NCI-H2196 (cell line): ENCODE measurements around the gene SYCE3.

ENCODE experiments used
- DNase-seq: peaks from one replicate; lab custom pipeline; 2025; ENCODE audit not compliant: unreplicated experiment; lab: John Stamatoyannopoulos, UW

Gene SYCE3

DNA sequence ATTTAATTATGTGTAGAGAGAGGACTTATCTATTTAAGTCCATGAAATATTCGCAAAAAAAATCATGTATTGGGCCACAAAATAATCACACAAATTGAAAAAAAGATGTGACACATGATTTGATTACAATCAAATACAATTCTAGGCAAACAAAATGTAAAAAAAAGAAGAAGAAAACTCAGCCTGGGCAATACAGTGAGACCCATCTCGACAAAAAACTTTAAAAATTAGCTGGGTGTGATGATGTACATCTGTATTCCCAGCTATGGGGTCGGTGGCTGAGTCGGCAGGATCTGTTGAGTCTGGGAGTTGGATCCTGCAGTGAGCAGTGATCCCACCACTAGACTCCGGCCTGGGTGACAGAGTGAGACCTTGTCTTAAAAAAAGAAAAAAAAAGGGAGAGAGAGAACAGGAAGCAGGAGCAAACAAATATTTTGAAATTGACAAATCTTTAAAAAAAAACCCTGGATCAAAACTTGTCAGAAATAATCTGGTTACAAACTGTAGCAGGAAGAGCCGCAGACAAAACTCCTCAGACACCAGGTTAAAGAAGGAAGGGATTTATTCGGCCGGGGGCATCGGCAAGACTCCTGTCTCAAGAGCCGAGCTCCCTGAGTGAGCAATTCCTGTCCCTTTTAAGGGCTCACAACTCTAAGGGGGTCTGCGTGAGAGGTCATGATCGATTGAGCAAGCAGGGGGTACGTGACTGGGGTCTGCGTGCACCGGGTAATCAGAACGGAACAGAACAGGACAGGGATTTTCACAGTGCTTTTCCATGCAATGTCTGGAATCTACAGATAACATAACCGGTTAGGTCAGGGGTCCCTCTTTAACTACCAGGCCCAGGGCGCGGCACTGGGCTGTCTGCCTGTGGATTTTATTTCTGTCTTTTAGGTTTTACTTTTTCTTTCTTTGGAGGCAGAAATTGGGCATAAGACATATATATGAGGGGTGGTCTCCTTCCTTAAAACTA is 29.6 kb downstream of the SYCE3 start:
- no peak for DNase-seq

DNA sequence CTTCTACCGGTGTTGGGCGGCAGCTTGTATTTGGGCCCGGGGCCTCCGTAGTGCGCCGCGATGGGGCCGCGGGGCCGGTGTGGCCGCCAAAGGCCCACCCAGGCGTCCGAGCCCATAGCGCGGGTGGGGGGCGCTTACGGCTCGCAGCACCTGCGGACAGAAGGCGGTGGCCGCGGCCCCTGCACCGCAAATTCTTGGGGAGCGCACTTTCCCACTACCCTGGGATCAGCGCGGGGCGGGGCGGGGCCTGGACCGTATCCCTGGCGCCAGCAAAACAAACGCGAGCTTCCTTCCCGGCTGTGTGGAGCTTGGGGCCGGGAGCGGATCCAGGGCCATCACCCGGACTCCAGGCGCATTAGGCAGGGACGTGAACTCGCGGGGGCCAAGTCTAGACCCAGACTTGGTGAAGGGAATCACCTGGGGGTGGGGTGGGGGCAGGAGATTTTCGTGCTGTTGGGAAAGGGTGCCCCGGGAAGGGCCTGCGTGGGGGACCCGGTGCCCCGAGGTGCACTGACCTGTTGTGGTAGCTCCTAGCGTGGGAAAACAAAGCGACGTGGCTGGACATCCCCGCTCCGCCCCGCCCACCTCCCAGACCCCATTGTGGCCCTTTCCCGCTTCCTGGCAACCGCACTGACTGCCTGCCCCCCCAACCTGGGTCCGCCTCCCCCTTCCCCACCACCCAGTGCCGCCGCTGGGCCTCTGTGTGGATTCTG is 30.6 kb downstream of the SYCE3 start:
- no peak for DNase-seq

DNA sequence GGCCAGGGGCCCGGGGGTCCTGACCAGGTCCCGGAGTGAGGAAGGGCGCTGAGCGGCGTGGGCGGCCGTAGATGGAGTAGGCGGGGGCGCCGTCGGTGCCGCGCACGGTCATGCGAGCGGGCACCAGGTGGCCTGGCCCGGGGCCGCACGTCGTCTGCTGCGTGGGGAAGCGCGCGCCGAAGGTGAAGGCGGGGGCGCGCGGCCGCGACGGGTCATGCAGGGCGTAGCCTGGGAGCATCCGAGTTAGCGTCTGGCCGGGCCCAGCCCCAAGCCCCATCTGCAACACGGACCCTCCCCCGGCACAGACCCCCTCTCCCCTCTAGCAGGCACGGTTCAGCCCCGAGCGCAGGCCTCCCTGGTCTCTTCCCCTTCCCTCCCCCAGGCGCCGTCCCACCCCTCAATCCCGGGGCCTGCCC is 31.2 kb downstream of the SYCE3 start:
- peak; percentile 35 for DNase-seq

DNA sequence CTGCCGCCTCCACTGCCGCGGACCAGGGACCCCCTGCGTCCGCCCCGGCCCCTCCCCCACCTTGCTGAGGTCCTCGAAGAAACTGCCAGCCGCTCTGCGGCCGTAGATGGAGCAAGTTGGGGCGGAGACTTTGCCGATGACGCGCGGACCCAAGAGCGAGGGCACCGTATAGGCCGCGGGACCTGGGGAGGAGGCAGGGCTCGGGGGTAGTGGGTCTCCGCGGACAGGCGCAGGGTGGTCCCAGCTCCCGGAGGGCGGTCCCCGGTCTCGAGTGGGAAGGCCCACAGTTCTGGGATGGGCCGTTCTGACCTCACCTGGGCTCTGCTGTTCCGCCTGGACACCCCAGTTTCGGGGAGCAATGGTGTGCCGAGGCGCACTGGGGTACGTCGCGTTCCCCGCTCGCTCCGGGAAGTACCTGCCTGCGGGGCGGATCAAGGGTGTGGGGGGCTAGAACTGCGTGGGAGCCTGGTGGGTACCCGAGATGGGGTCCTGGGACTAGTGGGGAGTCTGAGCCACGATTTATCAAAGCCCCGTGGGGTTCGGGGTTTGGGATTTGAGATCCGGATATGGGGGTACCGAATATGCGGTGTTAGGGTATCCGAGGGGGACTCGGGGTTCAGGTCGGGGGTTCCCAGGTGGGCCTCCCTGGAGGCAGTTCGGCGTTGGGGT is 31.7 kb downstream of the SYCE3 start:
- peak; percentile 59 for DNase-seq

DNA sequence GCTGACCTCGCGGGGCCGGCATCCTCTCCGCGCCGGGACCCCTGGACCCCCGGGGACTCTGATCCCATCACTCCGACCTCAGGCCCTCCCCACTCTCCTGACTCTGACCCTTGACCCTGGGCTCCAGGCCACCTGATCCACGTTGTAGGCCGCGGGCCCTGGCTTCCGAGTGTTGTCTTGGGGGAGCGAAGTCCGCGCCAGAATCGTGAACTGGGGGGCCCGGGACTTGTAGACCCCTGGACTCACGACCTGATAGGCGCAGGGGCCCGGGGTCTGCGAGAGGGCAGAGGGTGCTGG is 32.2 kb downstream of the SYCE3 start:
- no peak for DNase-seq

DNA sequence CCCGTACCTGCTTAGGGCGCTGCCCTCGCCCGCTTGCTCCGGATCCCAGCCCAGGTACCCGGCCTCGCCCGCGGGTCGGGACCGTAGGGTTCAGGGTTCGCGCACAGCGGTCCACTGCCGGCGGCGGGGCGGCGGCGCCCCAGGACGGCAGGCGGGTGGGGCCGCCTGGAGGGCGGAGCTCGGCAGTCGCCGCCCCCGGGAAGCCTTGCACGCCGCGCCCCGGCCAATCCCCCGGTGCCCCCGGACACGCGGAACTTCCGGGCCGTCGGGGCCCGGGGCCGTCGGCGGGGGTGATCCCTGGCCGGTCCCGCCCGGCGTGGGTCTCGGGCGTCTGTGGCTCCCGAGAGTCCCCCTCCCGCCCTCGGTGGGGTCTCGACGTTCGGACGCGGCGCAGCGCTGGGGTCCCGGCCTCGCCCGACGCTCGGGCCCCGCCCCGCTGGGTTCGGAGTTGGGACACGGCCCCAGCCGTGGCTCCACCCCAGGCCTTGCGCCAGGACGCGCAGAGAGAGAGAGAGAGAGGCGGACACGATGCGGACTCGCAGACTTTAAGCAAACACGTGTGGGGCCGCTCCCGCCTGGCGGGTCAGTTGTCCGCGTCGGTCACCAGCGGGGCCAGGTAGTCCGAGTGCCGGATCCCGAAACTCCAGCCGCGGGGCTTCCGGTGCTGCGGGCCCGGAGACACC is 32.7 kb downstream of the SYCE3 start, which contains the start of gene TYMP:
Gene TYMP (minus strand): TSS at position 116 of the 683 bp plus-strand sequence. CDS start 303 bp downstream, outside the sequence.
- DNase-seq, result no peak

DNA sequence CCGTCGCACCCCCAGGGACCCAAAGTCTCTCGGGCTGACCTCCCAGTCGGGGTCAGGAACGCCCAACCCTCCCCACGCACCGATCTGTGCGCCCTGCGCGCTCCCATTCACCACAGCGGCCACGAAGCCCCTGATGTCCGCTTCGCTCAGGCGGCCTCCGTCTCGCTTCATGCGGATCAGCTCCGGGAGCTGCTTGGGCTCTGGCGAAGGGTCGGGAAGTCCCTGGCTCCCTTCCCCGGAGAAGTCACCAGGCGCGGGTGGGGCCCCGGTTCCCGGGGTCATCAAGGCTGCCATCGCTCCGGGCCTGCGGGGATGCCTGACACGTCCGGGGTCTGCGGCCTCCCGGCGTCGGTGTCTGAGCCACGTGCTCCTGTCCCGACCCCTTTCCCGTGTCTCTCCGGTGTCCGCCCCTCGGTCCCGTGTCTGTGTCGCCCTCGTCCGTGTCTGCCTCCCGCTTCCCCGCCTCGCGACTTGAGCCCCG is 33.3 kb downstream of the SYCE3 start:
- DNase-seq, result no peak

DNA sequence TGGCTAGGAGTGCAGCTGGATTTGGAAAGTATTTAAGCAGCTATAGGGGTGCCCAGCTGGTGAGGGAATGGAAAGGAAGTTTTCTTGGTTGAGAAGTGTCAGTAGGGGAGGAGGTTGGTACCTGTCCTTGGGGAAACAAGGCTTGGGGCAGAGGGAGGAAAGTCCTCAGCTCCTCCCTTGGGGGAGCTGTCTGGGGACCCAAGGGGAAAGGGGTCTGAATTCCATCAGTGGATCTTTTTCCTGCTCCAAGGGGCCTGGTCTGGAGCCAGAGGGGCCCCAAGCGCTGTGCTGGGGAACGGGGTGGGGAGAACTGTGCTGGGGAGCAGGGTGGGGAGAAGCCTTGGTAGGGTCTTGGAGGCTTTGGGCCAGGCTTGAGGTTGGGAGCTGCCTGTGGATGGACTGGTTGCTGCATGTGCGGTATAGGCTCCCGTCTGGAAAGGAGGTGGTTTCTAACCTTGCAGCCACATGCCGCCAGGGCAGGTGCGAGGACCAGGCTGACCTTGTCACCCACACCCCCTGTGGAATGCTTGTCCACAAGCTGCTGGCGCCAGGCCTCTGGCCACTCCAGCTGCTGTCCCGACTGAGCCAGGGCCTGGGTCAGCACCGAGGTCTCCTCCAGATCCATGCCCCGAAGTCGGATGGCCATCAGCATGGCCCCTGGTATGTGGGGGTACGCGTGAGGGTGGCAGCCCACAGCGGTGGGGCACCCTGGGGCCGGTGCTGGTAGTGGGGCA is 33.9 kb downstream of the SYCE3 start:
- no peak for DNase-seq

DNA sequence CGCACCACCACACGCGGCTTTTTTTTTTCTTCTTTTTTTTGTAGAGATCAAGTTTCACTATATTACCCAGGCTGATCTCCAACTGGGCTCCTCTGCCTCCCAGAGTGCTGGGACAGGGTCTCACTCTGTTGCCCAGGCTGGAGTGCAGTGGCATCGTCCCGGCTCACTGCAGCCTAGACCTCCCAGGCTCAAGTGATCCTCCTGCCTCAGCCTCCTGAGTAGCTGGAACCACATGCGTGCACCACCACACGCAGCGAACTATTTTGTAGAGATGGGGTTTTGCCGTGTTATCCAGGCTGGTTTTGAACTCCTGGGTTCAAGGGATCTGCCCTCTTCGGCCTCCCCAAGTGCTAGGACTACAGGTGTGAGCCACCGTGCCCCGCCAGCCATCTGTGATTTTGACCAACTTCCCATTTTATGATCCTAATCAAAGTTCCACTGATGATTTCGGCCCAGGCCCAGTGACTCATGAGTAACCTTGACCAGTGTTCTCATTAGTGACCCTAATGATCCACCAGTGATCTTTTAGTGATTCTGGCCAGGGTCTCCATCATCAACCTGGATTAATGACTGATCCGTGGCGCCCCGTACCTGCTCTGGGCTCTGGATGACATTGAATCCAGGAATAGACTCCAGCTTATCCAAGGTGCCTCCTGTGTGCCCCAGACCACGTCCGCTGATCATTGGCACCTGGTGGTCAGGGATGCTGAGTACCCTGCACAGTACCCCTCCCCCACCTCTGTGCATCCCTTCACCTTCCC is 34.6 kb downstream of the SYCE3 start:
- no peak for DNase-seq

DNA sequence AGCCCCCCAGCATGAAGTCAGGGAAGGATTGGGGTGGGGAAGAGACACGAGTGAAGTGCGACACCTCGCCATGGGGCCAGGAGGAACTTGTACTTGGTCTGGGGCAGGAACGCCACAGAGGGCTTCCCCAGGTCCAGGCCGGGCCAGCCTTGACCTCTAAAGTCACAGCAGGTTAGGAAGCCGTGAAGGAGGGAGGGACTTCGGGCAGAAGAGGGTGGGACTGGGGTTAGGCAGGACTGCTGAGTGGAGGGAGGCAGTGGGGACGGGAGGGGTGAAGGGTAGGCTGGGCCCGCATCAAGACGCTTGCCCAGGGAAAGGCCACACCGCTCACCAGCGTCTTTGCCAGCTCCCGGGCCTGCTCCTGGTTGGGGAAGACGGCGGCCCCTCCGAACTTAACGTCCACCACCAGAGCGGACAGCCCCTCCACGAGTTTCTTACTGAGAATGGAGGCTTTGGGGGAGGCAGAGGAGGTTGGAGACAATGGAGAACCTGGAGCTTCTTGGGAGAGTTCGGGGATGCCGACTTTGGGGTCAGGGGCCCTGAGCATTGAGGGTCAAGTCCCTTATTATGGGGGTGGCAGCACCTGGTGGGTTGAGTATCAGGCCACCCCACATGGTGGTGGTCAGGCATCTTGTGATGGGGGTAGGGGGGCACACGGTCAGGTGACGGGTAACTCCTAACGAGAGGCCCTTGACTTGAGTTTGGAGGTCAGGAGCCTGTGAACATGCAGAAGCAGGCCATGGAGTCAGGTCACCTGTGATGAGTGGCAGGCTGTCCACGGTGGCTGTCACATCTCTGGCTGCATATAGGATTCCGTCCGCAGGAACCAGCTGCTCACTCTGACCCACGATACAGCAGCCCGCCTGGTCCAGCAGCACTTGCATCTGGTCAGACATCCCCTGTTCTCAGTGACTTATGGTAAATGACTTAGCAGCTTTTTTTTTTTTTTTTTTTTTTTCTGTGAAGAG is 35.6 kb downstream of the SYCE3 start:
- no peak for DNase-seq

DNA sequence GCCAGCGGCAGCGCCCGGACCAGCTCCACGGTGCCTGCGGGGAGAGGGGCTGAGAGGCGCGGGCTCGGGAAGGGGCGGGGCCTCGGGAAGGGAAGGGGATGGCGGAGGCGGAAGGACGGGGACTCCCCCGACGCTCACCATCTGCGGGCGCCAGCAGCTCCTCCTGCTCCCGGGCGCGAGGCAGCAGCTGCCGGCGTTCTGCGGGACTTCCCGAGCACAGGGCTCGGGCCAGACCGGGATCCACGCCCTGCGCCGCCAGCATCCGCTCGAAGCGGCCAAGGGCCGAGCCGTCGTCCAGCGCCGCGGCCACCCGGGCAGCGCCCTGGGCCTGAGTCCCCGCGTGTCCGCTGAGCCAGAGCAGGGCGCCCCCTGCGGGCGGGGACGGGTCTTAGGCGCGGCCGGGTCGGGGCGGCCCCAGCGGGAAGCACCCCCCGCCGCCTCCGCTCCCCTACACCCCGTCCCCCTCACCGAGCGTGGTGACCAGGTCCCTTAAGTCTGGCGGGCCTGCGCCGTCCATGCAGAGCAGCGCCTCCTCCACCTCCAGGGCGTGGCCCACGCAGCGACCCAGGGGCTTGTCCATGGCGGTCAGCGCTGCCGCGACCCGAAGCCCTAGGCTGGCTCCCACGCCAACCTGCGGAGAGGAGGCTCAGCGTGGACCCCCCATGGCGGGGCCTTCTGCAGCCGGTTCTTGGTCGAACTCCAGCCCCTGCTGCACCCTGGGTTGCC is 36.4 kb downstream of the SYCE3 start:
- DNase-seq, result peak; percentile 50

DNA sequence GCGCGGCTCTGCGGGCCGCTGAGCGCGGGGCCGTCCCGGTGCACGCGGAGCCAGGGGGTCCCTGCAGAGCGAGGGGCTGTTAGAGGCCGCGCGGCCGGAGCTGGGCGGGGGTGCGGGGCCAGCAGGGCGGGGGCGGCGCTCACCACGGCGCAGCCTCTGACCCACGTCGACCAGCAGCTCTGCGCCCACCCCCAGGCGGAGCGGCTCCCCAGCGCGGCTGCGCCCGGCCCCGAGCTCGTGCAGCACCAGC is 36.9 kb downstream of the SYCE3 start:
- DNase-seq, result no peak

DNA sequence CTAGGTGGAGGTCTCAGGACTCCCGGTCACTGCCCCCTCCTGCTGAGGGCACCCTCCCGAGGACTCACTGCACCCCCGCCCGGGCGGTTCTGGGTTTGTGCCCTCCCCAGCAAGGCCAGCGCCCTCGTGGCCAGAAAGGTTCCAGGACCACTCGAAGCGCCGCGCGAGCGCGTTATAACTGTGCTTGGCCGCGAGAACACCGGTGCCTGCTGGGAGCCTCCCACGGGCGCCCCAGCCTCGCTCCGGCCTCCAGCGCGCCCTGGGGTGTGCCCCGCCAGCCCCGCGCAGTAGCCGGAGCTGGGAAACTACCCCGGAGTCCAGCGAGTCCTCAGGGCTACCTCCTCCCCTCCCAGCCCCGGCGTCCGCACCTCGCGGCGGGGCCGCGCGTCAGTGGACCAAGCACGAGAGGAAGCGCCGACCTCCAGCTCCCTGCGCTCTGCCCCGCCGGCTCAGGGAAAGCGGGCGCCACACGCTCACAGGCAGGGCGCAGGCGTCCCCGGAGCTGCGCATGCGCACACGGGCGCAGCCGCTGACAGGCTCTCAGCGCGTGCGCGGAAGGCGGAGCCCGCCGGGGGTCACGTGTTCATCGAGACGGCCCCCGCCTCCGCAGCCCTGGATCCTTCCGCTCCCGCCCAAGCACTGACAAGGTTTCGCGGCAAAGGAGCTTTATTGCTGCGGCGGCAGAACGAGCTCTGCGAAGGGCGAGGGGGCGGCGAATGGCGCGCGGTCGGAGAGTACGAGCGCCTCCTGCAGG is 37.4 kb downstream of the SYCE3 start, which contains the start of gene SCO2:
Gene SCO2 (minus strand): TSS at position 495 of the 754 bp plus-strand sequence. CDS start 1,187 bp downstream, outside the sequence.
- peak; percentile 90 for DNase-seq

DNA sequence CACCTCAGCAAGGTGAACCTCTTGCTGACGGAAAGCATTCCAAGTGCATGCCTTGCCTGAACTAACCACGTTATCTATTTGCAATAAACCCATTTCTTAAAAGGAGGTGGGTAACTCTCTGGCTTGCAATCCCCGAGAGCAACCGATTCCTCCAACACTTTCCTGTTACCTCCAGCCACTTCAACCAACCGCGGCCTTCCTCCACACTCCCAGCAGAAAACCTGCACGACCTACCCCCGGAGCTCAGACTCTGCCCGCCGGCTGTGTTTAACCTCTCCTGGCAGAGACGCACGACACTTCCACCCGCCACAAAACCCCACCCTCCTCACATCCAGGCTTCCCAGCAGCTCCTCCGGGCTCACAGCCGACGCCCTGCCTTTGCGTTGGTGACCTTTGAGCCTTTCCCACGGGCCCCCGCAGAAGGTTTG is 38.0 kb downstream of the SYCE3 start:
- no peak for DNase-seq

DNA sequence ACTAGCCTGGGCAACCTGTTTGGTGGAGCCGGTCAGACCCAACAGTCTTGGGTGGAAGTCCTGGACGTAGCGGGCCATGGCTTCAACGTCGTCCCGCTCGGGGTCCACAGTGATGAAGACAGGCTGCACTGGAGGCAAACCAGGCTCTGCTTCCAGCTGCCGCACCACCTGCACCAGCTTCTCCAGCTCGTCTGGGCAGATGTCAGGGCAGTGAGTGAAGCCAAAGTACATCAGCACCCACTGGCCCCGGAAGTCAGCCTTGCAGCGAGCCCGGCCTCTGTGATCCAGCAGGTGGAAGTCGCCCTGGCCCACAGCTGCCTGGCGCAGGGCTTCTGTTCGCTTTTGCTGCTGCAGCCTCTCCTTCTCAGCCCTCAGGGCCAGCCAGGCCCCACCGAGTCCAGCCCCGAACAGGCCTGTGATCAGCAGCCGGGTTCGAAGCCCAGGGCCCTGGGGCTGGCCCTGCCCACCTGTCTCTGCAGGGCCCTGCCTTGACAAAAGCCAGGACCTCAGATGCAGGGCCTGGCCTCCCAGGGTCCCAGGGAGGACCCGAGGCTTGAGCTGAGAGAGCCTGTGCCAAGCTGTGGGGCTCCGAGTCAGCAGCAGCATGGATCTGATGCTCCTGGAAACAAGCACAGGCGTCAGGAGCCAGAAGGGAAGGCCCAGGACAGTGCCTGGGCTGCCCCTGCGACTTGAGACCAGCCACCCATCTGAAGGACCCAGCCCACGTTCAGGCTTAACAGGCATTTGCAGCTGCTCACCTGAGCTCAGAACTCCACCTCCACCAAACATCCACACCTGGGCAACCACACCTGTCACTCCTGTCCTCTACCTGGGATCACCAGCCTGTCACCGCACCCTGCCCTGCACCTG is 38.7 kb downstream of the SYCE3 start:
- DNase-seq, result no peak

DNA sequence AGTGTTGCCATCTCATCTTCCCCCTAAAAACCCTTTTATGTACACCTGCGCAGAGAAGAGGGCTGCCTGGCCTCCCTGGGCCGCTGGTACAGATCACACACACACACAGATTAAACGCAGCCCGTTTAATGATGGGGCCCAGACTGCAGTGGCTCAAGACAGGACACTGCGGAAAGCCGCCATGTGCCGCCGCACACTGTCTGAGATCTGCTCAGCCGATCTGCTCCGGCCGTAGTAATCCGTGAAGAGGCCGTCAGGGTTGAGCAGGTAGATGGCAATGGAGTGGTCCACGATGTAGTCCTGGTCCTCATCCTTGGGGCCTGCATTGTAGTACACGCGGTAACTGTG is 39.3 kb downstream of the SYCE3 start:
- DNase-seq, result no peak
